ENCODE data around the gene MIPOL1. TPM values are rescaled to one million over a fixed set of nuclear protein-coding genes. Genes with fewer than 3 reads are reported as not detected.
"Not testable (repeated sequence)": the region's sequence is repeated elsewhere in the genome, so short reads cannot be mapped to it uniquely, and the experiment has no call there.

Gene MIPOL1
- total RNA-seq, 1 experiment from 2014 or later = 13.1 TPM

- TF ChIP-seq EZH2 (IDR thresholded peaks at IDR 0.05; ENCODE audit: low read depth) (no peak), CTCF (conservative IDR thresholded peaks at IDR 0.05) (no peak)
- H3F3A ChIP-seq (ENCODE audit: insufficient read depth, low read depth) = no peaks in the 10 kb centered on the region
- no peak overlapping the region for H2AFZ ChIP-seq
- H3K4me3 ChIP-seq = no peak overlapping the region
- H3K79me2 ChIP-seq (ENCODE audit: low read depth) = no peaks in the 10 kb centered on the region
- H4K20me1 ChIP-seq (ENCODE audit: insufficient read depth) = no peaks in the 10 kb centered on the region
- no peak overlapping the region for H3K4me2 ChIP-seq
- intact Hi-C loops (cut with micrococcal nuclease; ENCODE audit: unreplicated experiment) = no loop called here
- no peaks in the 10 kb centered on the region for H3K4me1 ChIP-seq (replicated peaks; ENCODE audit: insufficient read depth)
- H3K27ac ChIP-seq = no peak overlapping the region
- CTCF ChIA-PET = no interaction called here
- POLR2A ChIA-PET (ENCODE audit: unreplicated experiment) = no interaction called here
- no peaks in the 10 kb centered on the region for H3K36me3 ChIP-seq (ENCODE audit: low read depth)
- H3K9me3 ChIP-seq (ENCODE audit: insufficient read depth, low read depth) = no peaks in the 10 kb centered on the region
- DNase-seq = no peak
- H3K9me2 ChIP-seq (ENCODE audit: insufficient read depth) = no peaks in the 10 kb centered on the region
- no peaks in the 10 kb centered on the region for H3K27me3 ChIP-seq (ENCODE audit: insufficient read depth, low read depth)
- BruUV-seq (replicated peaks) = no TSS peak
These were observed 10.4 kb upstream of the MIPOL1 start for GRCh38 chr14:37187294-37187693.

DNA sequence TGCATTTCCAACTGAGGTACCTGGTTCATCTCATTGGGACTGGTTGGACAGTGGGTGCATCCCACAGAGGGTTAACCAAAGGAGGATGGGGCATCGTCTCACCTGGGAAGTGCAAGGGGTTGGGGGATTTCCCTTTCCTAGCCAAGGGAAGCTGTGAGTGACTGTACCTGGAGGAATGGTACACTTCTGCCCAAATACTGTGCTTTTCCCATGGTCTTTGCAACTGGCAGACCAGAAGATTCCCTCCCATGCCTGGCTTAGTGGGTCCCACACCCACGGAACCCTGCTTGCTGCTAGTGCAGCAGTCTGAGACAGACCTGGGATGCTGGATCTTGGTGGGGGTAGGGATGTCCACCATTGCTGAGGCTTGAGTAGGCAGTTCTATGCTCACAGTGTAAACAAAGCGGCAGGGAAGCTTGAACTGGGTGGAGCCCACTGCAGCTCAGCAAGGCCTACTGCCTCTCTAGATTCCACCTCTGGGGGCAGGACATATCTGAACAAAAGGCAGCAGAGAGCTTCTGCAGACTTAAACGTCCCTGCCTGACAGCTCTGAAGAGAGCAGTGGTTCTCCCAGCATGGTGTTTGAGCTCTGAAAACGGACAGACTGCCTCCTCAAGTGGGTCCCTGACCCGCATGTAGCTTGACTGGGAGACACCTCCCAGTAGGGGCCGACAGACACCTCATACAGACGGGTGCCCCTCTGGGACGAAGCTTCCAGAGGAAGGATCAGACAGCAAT lies 9.7 kb upstream of the MIPOL1 start:
- POLR2A ChIA-PET (ENCODE audit: unreplicated experiment); H3F3A ChIP-seq (ENCODE audit: insufficient read depth, low read depth); H3K9me3 ChIP-seq (ENCODE audit: insufficient read depth, low read depth); H3K4me2 ChIP-seq; H3K9me2 ChIP-seq (ENCODE audit: insufficient read depth); BruUV-seq (replicated peaks); DNase-seq; intact Hi-C loops (cut with micrococcal nuclease; ENCODE audit: unreplicated experiment); H3K4me1 ChIP-seq (replicated peaks; ENCODE audit: insufficient read depth); H3K36me3 ChIP-seq (ENCODE audit: low read depth); H3K79me2 ChIP-seq (ENCODE audit: low read depth); H4K20me1 ChIP-seq (ENCODE audit: insufficient read depth); CTCF ChIA-PET; H3K4me3 ChIP-seq; H2AFZ ChIP-seq; H3K27ac ChIP-seq; H3K27me3 ChIP-seq (ENCODE audit: insufficient read depth, low read depth): not testable (repeated sequence)

DNA sequence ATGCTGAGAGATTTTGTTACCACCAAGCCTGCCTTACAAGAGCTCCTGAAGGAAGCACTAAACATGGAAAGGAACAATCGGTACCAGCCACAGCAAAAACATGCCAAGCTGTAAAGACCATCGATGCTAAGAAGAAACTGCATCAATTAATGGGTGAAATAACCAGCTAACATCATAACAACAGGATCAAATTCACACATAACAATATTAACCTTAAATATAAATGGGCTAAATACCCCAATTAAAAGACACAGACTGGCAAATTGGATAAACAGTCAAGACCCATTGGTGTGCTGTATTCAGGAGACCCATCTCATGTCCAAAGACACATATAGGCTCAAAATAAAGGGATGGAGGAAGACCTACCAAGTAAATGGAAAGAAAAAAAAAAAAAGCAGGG lies 8.0 kb upstream of the MIPOL1 start:
- intact Hi-C loops (cut with micrococcal nuclease; ENCODE audit: unreplicated experiment); BruUV-seq (replicated peaks); H3K27me3 ChIP-seq (ENCODE audit: insufficient read depth, low read depth); H3K9me3 ChIP-seq (ENCODE audit: insufficient read depth, low read depth); H3K4me3 ChIP-seq; POLR2A ChIA-PET (ENCODE audit: unreplicated experiment); H3K36me3 ChIP-seq (ENCODE audit: low read depth); H3K4me1 ChIP-seq (replicated peaks; ENCODE audit: insufficient read depth); H3K27ac ChIP-seq; H3F3A ChIP-seq (ENCODE audit: insufficient read depth, low read depth); H3K4me2 ChIP-seq; H3K79me2 ChIP-seq (ENCODE audit: low read depth); CTCF ChIA-PET; H4K20me1 ChIP-seq (ENCODE audit: insufficient read depth); H3K9me2 ChIP-seq (ENCODE audit: insufficient read depth); H2AFZ ChIP-seq; DNase-seq: not testable (repeated sequence)

DNA sequence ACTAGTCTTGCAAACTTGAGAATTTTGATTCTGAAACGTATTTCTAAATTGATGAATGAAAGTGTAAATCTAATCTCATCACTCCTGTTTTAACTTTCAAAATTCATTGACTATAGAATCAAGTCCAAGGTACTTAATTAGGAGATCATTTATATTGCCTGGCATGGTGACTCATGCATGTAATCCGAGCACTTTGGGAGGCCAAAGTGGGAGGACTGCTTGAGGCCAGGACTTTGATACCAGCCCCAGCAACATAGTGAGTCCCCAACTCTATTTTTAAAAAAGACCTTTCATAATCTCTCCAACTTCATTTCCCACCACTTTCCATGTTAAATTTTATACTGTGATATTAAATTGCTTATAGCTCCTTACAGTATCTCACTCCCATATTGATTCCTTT lies 3.0 kb upstream of the MIPOL1 start:
- Histone ChIP-seq H3K27ac (no peak overlapping the region), H3K27me3 (ENCODE audit: insufficient read depth, low read depth) (no peaks in the 10 kb centered on the region), H3K9me2 (ENCODE audit: insufficient read depth) (no peaks in the 10 kb centered on the region), H3K79me2 (ENCODE audit: low read depth) (peaks cover 4% of the 10 kb centered on the region; the same call in 1 of the 2 replicates), H3K4me3 (no peak overlapping the region), H3F3A (ENCODE audit: insufficient read depth, low read depth) (no peaks in the 10 kb centered on the region), H2AFZ (no peak overlapping the region), H3K36me3 (ENCODE audit: low read depth) (no peaks in the 10 kb centered on the region), H3K4me2 (no peak overlapping the region), H3K9me3 (ENCODE audit: insufficient read depth, low read depth) (no peaks in the 10 kb centered on the region), H3K4me1 (replicated peaks; ENCODE audit: insufficient read depth) (peaks cover 8% of the 10 kb centered on the region; the same call in 1 of the 2 replicates), H4K20me1 (ENCODE audit: insufficient read depth) (no peaks in the 10 kb centered on the region)
- BruUV-seq (replicated peaks) = no TSS peak
- no peak for TF ChIP-seq CTCF (conservative IDR thresholded peaks at IDR 0.05)
- TF ChIP-seq EZH2 (IDR thresholded peaks at IDR 0.05; ENCODE audit: low read depth) = no peak
- ChIA-PET CTCF (interaction anchor here (0.6 kb wide), 1 partner anchor 1219 kb away, joined by 3 read pairs; no protein-coding TSS in a partner anchor), POLR2A (ENCODE audit: unreplicated experiment) (interaction anchor here (0.6 kb wide), 1 partner anchor 402 kb away, joined by 4 read pairs; no protein-coding TSS in a partner anchor)
- DNase-seq = no peak
- intact Hi-C loops (cut with micrococcal nuclease; ENCODE audit: unreplicated experiment) = no loop called here
